ENCODE measurements around the gene ZCWPW1. TPM values are rescaled to one million over a fixed set of nuclear protein-coding genes. Genes with fewer than 3 reads are reported as not detected.
A peak's percentile ranks its signal among the peaks of the same experiment; 100 is the strongest.

ZCWPW1 gene
- total and polyA plus RNA-seq, 4 donors: 5.1 to 12.2 (median 6.4) TPM

DNA sequence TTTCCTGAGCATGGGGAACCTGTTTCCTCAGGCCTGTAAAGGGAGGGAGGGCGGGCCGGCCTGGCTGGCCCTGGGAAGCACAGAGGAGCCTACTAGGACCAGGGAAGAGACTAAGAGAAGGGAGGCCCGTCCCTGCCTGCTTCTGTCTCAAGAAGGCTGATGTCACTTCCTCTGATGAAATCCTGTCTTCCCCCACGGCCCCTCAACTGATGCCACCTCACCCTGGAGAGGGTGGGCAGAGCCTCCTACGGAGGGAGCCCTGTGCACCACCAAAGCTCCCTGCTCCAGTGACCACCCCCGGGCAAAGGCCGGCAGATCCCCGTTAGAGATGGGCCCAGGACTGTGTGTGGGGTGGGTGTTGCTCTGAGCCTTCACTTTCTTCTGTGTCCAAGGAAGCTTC, 56.2 kb downstream of the ZCWPW1 start:
- no peaks in the 10 kb centered on the region for H3K27me3 ChIP-seq (ENCODE audit: control insufficient read depth in 3 of 3, insufficient read depth in 3 of 3, low read length in 2 of 3)
- peaks cover 0 to 5% (median 0%) of the 10 kb centered on the region in 4 donors for H3K36me3 ChIP-seq (ENCODE audit: control insufficient read depth in 4 of 4, insufficient read depth in 4 of 4, low read length in 4 of 4)
- no peak for DNase-seq
- no peak overlapping the region for H3K4me3 ChIP-seq
- peaks cover 0 to under 1% (median 0%) of the 10 kb centered on the region in 4 donors for H3K9me3 ChIP-seq (ENCODE audit: control insufficient read depth in 4 of 4, insufficient read depth in 3 of 4, low read length in 3 of 4)
- peaks cover 0 to 3% (median 0%) of the 10 kb centered on the region in 5 donors for H3K4me1 ChIP-seq (ENCODE audit: control insufficient read depth in 5 of 5, insufficient read depth in 5 of 5, low read length in 5 of 5)
- WGBS, 2 donors: 23 to 40% methylated on average over 8 of the region's 8 CpGs
- peak overlapping the region in 1 of 2 donors; percentile 81 for H3K27ac ChIP-seq (ENCODE audit: low read depth in 1 of 2, low read length in 1 of 2)
- peak; percentile 16 for ATAC-seq (ENCODE audit: insufficient read depth, low FRiP score)
- no peak overlapping the region for H3K9ac ChIP-seq (ENCODE audit: insufficient read depth in 1 of 2, low read length in 2 of 2)
- TF ChIP-seq, protein P1, sequence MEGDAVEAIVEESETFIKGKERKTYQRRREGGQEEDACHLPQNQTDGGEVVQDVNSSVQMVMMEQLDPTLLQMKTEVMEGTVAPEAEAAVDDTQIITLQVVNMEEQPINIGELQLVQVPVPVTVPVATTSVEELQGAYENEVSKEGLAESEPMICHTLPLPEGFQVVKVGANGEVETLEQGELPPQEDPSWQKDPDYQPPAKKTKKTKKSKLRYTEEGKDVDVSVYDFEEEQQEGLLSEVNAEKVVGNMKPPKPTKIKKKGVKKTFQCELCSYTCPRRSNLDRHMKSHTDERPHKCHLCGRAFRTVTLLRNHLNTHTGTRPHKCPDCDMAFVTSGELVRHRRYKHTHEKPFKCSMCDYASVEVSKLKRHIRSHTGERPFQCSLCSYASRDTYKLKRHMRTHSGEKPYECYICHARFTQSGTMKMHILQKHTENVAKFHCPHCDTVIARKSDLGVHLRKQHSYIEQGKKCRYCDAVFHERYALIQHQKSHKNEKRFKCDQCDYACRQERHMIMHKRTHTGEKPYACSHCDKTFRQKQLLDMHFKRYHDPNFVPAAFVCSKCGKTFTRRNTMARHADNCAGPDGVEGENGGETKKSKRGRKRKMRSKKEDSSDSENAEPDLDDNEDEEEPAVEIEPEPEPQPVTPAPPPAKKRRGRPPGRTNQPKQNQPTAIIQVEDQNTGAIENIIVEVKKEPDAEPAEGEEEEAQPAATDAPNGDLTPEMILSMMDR (IDR thresholded peaks at IDR 0.05; ENCODE audit: control extremely low read depth, extremely low read depth): no peak

DNA sequence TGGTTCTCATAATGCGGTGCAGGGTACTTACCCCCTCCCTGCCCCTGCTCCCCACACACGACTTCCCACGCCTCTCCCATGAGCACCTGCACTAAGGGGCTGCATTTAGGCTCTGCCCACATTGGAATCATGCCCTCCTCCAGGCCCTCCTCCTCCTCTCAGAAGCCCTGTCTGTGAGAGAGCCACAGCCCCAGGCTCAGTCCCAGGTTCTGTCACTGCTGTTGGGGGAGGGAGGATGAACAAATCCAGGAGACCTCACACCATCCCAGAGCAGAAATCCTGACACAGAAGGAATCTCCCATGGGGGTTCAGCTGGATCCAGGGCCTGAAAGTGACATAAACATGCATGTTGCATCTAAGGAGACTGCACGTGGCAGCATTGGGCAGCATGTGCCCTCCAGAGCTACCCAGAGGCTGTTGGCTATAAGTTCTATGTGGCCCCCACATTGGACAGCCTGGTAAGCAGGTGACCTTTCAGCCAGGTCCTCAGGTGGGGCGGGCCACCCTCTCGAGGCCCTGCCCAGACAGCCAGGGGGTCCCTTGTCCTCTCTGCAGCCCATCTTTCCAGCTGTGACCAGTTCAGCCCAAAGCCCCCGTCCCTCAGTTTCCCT, 56.8 kb downstream of the ZCWPW1 start:
- Histone ChIP-seq H3K27ac (ENCODE audit: low read depth in 1 of 2, low read length in 1 of 2) (peak overlapping the region in 1 of 2 donors; percentile 51), H3K4me1 (ENCODE audit: control insufficient read depth in 5 of 5, insufficient read depth in 5 of 5, low read length in 5 of 5) (peaks cover 0 to 3% (median 0%) of the 10 kb centered on the region in 5 donors), H3K27me3 (ENCODE audit: control insufficient read depth in 3 of 3, insufficient read depth in 3 of 3, low read length in 2 of 3) (no peaks in the 10 kb centered on the region), H3K9ac (ENCODE audit: insufficient read depth in 1 of 2, low read length in 2 of 2) (no peak overlapping the region), H3K9me3 (ENCODE audit: control insufficient read depth in 4 of 4, insufficient read depth in 3 of 4, low read length in 3 of 4) (peaks cover 0 to 2% (median 0%) of the 10 kb centered on the region in 4 donors), H3K36me3 (ENCODE audit: control insufficient read depth in 4 of 4, insufficient read depth in 4 of 4, low read length in 4 of 4) (peaks cover 0 to 7% (median 0%) of the 10 kb centered on the region in 4 donors), H3K4me3 (no peak overlapping the region)
- WGBS, 2 donors: 57 to 66% methylated on average over 7 of the region's 7 CpGs
- TF ChIP-seq, protein P1 (IDR thresholded peaks at IDR 0.05; ENCODE audit: control extremely low read depth, extremely low read depth): no peak
- ATAC-seq (ENCODE audit: insufficient read depth, low FRiP score) (no peak), DNase-seq (no peak)

- TF ChIP-seq, protein P1 (IDR thresholded peaks at IDR 0.05; ENCODE audit: control extremely low read depth, extremely low read depth): no peak
- Histone ChIP-seq H3K27ac (ENCODE audit: low read depth in 1 of 2, low read length in 1 of 2) (no peak overlapping the region), H3K4me3 (no peak overlapping the region), H3K9ac (ENCODE audit: insufficient read depth in 1 of 2, low read length in 2 of 2) (no peak overlapping the region), H3K9me3 (ENCODE audit: control insufficient read depth in 4 of 4, insufficient read depth in 3 of 4, low read length in 3 of 4) (peaks cover 0 to 2% (median 0%) of the 10 kb centered on the region in 4 donors), H3K36me3 (ENCODE audit: control insufficient read depth in 4 of 4, insufficient read depth in 4 of 4, low read length in 4 of 4) (peaks cover 0 to 7% (median 0%) of the 10 kb centered on the region in 4 donors), H3K27me3 (ENCODE audit: control insufficient read depth in 3 of 3, insufficient read depth in 3 of 3, low read length in 2 of 3) (no peaks in the 10 kb centered on the region), H3K4me1 (ENCODE audit: control insufficient read depth in 5 of 5, insufficient read depth in 5 of 5, low read length in 5 of 5) (peaks cover 0 to 8% (median 0%) of the 10 kb centered on the region in 5 donors)
- ATAC-seq (ENCODE audit: insufficient read depth, low FRiP score) (no peak), DNase-seq (no peak)
- 77 to 90% methylated on average over 6 of the region's 6 CpGs for WGBS, 2 donors
Observed at GRCh38 chr7:100370746-100371145, 57.8 kb downstream of the ZCWPW1 start.

Data from lung (tissue), 12 donors.